ENCODE results near the gene JUND. TPM values are rescaled to one million over a fixed set of nuclear protein-coding genes. Genes with fewer than 3 reads are reported as not detected.
A peak's percentile ranks its signal among the peaks of the same experiment; 100 is the strongest.
"Not testable (repeated sequence)": the region's sequence is repeated elsewhere in the genome, so short reads cannot be mapped to it uniquely, and the experiment has no call there.

The JUND gene
- total and polyA plus RNA-seq, 2 experiments from 2014 or later: 40.0 to 181 TPM

DNA sequence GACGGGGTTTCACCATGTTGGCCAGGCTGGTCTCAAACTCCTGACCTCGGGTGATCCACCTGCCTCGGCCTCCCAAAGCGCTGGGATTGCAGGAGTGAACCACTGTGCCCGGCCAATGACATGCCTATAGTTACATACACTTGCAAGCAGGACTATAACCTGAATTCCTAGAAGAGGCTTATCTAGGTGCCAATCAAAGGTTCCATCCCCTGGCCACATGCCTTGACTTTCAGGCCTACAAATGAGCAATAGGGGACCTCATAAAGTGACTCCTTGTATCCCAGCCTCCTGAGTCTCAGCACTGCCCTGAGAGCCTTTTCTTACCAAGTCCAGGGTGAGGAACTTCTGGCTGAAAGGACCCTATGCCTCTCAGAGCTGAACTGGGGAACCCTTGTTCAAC lies 45.4 kb upstream of the JUND start:
- Histone ChIP-seq H3K27ac (ENCODE audit: low read depth) (no peak overlapping the region), H3K79me2 (replicated peaks; ENCODE audit: insufficient read depth) (peaks cover 9% of the 10 kb centered on the region), H2AFZ (peak overlapping the region; percentile 19; the same call in 1 of the 2 replicates), H3K4me1 (ENCODE audit: insufficient read depth) (peaks cover 9% of the 10 kb centered on the region), H3K27me3 (ENCODE audit: insufficient read depth) (no peaks in the 10 kb centered on the region), H3K4me2 (no peak overlapping the region), H4K20me1 (replicated peaks; ENCODE audit: insufficient read depth) (no peaks in the 10 kb centered on the region), H3K9me2 (ENCODE audit: insufficient read depth) (no peaks in the 10 kb centered on the region), H3K36me3 (ENCODE audit: insufficient read depth) (no peaks in the 10 kb centered on the region), H3K4me3 (no peak overlapping the region), H3F3A (replicated peaks; ENCODE audit: low read depth) (peaks cover 17% of the 10 kb centered on the region; the same call in 1 of the 2 replicates)
- Mint-ChIP-seq H3K27ac (no peak overlapping the region), H3K4me3 (no peak overlapping the region), H3K27me3 (ENCODE audit: insufficient read depth, low read depth, poor library complexity) (peaks cover 11% of the 10 kb centered on the region), H3K9me3 (no peaks in the 10 kb centered on the region), H3K36me3 (ENCODE audit: low read depth) (peaks cover 5% of the 10 kb centered on the region; the same call in 2 of the 3 replicates), H3K4me1 (peaks cover 24% of the 10 kb centered on the region)
- TF ChIP-seq ZNF331 (CRISPR knock-in tag; IDR thresholded peaks at IDR 0.05; ENCODE audit: low read depth): no peak
- TF ChIP-seq, protein P1, sequence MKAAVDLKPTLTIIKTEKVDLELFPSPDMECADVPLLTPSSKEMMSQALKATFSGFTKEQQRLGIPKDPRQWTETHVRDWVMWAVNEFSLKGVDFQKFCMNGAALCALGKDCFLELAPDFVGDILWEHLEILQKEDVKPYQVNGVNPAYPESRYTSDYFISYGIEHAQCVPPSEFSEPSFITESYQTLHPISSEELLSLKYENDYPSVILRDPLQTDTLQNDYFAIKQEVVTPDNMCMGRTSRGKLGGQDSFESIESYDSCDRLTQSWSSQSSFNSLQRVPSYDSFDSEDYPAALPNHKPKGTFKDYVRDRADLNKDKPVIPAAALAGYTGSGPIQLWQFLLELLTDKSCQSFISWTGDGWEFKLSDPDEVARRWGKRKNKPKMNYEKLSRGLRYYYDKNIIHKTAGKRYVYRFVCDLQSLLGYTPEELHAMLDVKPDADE (IDR thresholded peaks at IDR 0.05): no peak
- TF ChIP-seq, protein P2, sequence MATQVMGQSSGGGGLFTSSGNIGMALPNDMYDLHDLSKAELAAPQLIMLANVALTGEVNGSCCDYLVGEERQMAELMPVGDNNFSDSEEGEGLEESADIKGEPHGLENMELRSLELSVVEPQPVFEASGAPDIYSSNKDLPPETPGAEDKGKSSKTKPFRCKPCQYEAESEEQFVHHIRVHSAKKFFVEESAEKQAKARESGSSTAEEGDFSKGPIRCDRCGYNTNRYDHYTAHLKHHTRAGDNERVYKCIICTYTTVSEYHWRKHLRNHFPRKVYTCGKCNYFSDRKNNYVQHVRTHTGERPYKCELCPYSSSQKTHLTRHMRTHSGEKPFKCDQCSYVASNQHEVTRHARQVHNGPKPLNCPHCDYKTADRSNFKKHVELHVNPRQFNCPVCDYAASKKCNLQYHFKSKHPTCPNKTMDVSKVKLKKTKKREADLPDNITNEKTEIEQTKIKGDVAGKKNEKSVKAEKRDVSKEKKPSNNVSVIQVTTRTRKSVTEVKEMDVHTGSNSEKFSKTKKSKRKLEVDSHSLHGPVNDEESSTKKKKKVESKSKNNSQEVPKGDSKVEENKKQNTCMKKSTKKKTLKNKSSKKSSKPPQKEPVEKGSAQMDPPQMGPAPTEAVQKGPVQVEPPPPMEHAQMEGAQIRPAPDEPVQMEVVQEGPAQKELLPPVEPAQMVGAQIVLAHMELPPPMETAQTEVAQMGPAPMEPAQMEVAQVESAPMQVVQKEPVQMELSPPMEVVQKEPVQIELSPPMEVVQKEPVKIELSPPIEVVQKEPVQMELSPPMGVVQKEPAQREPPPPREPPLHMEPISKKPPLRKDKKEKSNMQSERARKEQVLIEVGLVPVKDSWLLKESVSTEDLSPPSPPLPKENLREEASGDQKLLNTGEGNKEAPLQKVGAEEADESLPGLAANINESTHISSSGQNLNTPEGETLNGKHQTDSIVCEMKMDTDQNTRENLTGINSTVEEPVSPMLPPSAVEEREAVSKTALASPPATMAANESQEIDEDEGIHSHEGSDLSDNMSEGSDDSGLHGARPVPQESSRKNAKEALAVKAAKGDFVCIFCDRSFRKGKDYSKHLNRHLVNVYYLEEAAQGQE (IDR thresholded peaks at IDR 0.05; ENCODE audit: unreplicated experiment): no peak
- TF ChIP-seq, protein P3, sequence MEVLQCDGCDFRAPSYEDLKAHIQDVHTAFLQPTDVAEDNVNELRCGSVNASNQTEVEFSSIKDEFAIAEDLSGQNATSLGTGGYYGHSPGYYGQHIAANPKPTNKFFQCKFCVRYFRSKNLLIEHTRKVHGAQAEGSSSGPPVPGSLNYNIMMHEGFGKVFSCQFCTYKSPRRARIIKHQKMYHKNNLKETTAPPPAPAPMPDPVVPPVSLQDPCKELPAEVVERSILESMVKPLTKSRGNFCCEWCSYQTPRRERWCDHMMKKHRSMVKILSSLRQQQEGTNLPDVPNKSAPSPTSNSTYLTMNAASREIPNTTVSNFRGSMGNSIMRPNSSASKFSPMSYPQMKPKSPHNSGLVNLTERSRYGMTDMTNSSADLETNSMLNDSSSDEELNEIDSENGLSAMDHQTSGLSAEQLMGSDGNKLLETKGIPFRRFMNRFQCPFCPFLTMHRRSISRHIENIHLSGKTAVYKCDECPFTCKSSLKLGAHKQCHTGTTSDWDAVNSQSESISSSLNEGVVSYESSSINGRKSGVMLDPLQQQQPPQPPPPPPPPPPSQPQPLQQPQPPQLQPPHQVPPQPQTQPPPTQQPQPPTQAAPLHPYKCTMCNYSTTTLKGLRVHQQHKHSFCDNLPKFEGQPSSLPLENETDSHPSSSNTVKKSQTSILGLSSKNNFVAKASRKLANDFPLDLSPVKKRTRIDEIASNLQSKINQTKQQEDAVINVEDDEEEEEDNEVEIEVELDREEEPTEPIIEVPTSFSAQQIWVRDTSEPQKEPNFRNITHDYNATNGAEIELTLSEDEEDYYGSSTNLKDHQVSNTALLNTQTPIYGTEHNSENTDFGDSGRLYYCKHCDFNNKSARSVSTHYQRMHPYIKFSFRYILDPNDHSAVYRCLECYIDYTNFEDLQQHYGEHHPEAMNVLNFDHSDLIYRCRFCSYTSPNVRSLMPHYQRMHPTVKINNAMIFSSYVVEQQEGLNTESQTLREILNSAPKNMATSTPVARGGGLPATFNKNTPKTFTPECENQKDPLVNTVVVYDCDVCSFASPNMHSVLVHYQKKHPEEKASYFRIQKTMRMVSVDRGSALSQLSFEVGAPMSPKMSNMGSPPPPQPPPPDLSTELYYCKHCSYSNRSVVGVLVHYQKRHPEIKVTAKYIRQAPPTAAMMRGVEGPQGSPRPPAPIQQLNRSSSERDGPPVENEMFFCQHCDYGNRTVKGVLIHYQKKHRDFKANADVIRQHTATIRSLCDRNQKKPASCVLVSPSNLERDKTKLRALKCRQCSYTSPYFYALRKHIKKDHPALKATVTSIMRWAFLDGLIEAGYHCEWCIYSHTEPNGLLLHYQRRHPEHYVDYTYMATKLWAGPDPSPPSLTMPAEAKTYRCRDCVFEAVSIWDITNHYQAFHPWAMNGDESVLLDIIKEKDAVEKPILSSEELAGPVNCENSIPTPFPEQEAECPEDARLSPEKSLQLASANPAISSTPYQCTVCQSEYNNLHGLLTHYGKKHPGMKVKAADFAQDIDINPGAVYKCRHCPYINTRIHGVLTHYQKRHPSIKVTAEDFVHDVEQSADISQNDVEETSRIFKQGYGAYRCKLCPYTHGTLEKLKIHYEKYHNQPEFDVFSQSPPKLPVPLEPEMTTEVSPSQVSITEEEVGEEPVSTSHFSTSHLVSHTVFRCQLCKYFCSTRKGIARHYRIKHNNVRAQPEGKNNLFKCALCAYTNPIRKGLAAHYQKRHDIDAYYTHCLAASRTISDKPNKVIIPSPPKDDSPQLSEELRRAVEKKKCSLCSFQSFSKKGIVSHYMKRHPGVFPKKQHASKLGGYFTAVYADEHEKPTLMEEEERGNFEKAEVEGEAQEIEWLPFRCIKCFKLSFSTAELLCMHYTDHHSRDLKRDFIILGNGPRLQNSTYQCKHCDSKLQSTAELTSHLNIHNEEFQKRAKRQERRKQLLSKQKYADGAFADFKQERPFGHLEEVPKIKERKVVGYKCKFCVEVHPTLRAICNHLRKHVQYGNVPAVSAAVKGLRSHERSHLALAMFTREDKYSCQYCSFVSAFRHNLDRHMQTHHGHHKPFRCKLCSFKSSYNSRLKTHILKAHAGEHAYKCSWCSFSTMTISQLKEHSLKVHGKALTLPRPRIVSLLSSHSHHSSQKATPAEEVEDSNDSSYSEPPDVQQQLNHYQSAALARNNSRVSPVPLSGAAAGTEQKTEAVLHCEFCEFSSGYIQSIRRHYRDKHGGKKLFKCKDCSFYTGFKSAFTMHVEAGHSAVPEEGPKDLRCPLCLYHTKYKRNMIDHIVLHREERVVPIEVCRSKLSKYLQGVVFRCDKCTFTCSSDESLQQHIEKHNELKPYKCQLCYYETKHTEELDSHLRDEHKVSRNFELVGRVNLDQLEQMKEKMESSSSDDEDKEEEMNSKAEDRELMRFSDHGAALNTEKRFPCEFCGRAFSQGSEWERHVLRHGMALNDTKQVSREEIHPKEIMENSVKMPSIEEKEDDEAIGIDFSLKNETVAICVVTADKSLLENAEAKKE (CRISPR knock-in tag; IDR thresholded peaks at IDR 0.05): no peak
- TF ChIP-seq JUNB (IDR thresholded peaks at IDR 0.05; ENCODE audit: unreplicated experiment): no peak
- TF ChIP-seq, protein P4, sequence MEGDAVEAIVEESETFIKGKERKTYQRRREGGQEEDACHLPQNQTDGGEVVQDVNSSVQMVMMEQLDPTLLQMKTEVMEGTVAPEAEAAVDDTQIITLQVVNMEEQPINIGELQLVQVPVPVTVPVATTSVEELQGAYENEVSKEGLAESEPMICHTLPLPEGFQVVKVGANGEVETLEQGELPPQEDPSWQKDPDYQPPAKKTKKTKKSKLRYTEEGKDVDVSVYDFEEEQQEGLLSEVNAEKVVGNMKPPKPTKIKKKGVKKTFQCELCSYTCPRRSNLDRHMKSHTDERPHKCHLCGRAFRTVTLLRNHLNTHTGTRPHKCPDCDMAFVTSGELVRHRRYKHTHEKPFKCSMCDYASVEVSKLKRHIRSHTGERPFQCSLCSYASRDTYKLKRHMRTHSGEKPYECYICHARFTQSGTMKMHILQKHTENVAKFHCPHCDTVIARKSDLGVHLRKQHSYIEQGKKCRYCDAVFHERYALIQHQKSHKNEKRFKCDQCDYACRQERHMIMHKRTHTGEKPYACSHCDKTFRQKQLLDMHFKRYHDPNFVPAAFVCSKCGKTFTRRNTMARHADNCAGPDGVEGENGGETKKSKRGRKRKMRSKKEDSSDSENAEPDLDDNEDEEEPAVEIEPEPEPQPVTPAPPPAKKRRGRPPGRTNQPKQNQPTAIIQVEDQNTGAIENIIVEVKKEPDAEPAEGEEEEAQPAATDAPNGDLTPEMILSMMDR (conservative IDR thresholded peaks at IDR 0.05; ENCODE audit: low read depth in 2 of 2): no peak
- no peak for TF ChIP-seq STAT1 (IDR thresholded peaks at IDR 0.05; ENCODE audit: unreplicated experiment)
- TF ChIP-seq CREB1 (CRISPR knock-in tag; IDR thresholded peaks at IDR 0.05; ENCODE audit: low read depth): no peak
- no peak for TF ChIP-seq POLR2AphosphoS5 (IDR thresholded peaks at IDR 0.05; ENCODE audit: low read depth)
- no peak for TF ChIP-seq NANOG (IDR thresholded peaks at IDR 0.05; ENCODE audit: borderline replicate concordance)
- no peak for ATAC-seq
- no peak for DNase-seq (ENCODE audit: low spot score)

DNA sequence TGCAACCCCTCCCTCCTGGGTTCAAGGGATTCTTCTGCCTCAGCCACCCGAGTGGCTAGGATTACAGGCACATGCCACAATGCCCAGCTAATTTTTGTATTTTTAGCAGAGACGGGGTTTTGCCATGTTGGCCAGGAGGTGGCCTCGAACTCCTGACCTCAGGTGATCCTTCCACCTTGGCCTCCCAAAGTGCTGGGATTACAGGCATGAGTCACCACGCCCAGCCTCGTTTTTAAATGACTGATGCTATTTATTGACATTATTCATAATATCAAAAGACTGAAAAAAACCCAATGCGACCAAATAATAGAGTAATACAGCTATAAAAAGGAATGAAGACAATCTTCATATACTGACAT lies 42.9 kb upstream of the JUND start:
- not testable (repeated sequence) for H3K9me3 Mint-ChIP-seq; H3K27me3 ChIP-seq (ENCODE audit: insufficient read depth); H3K27ac ChIP-seq (ENCODE audit: low read depth); ATAC-seq; H4K20me1 ChIP-seq (replicated peaks; ENCODE audit: insufficient read depth); H3K4me3 ChIP-seq; H3K9me2 ChIP-seq (ENCODE audit: insufficient read depth); DNase-seq (ENCODE audit: low spot score); H3K27ac Mint-ChIP-seq; H3K4me3 Mint-ChIP-seq; H3K4me2 ChIP-seq; H3K36me3 ChIP-seq (ENCODE audit: insufficient read depth)
- H3K36me3 Mint-ChIP-seq (ENCODE audit: low read depth): peaks cover 27% of the 10 kb centered on the region
- peaks cover 31% of the 10 kb centered on the region for H3K4me1 Mint-ChIP-seq
- peaks cover 20% of the 10 kb centered on the region for H3K27me3 Mint-ChIP-seq (ENCODE audit: insufficient read depth, low read depth, poor library complexity)
- peaks cover 34% of the 10 kb centered on the region; the same call in 1 of the 2 replicates for H3F3A ChIP-seq (replicated peaks; ENCODE audit: low read depth)
- peaks cover 14% of the 10 kb centered on the region for H3K4me1 ChIP-seq (ENCODE audit: insufficient read depth)
- H2AFZ ChIP-seq: 0 out of 2 replicates have a peak overlapping the region, but pooled peaks have one; percentile 34
- peaks cover 33% of the 10 kb centered on the region for H3K79me2 ChIP-seq (replicated peaks; ENCODE audit: insufficient read depth)
